ACHN (cell line): ENCODE measurements around the gene RAB20.
"Not testable (repeated sequence)": the region's sequence is repeated elsewhere in the genome, so short reads cannot be mapped to it uniquely, and the experiment has no call there.

Experiments used
- DNase-seq: peaks from one replicate; pipeline ENCODE4 v3.0.0-alpha.2; 2015
- in situ Hi-C: cut with HindIII; loops from 2 replicates; pipeline ENCODE4 v1.10.0; 2017; ENCODE audit warnings: low sequenced_read_pairs, low pct_ligation_motif_present, low pct_unique_long_range_greater_than_20kb

Gene RAB20

GRCh38 chr13:110503037-110503901 is 58.3 kb downstream of the RAB20 start:
- in situ Hi-C loops, result no loop called here
- DNase-seq, result no peak

GRCh38 chr13:110501188-110501587 is 60.3 kb downstream of the RAB20 start:
- in situ Hi-C loops, result no loop called here
- DNase-seq, result no peak

- DNase-seq, result no peak
- in situ Hi-C loops, result no loop called here
These were observed 61.2 kb downstream of the RAB20 start for GRCh38 chr13:110500341-110500740.

GRCh38 chr13:110499621-110500281 is 61.8 kb downstream of the RAB20 start:
- no peak for DNase-seq
- in situ Hi-C loops, result no loop called here

- in situ Hi-C loops, result no loop called here
- no peak for DNase-seq
These were observed 62.8 kb downstream of the RAB20 start for GRCh38 chr13:110498765-110499164.

GRCh38 chr13:110498327-110498726 is 63.2 kb downstream of the RAB20 start:
- in situ Hi-C loops, result no loop called here
- DNase-seq, result no peak

GRCh38 chr13:110497896-110498295 is 63.6 kb downstream of the RAB20 start:
- in situ Hi-C loops, DNase-seq: not testable (repeated sequence)

GRCh38 chr13:110497003-110497402 is 64.5 kb downstream of the RAB20 start:
- in situ Hi-C loops, result no loop called here
- no peak for DNase-seq

- no peak for DNase-seq
- in situ Hi-C loops, result no loop called here
These were observed 65.2 kb downstream of the RAB20 start for GRCh38 chr13:110496281-110496680.

GRCh38 chr13:110495881-110496280 is 65.6 kb downstream of the RAB20 start:
- in situ Hi-C loops, result no loop called here
- DNase-seq, result no peak

GRCh38 chr13:110495376-110495775 is 66.1 kb downstream of the RAB20 start:
- in situ Hi-C loops, result no loop called here
- DNase-seq, result no peak

- no peak for DNase-seq
- in situ Hi-C loops, result no loop called here
These were observed 67.9 kb downstream of the RAB20 start for GRCh38 chr13:110493613-110494012.

GRCh38 chr13:110492679-110493593 is 68.6 kb downstream of the RAB20 start:
- in situ Hi-C loops, result no loop called here
- no peak for DNase-seq

GRCh38 chr13:110491869-110492678 is 69.4 kb downstream of the RAB20 start:
- DNase-seq, result no peak
- in situ Hi-C loops, result no loop called here

GRCh38 chr13:110490009-110490770 is 71.3 kb downstream of the RAB20 start:
- in situ Hi-C loops, result no loop called here
- no peak for DNase-seq

GRCh38 chr13:110486880-110487279 is 74.6 kb downstream of the RAB20 start:
- in situ Hi-C loops, DNase-seq: not testable (repeated sequence)

GRCh38 chr13:110486061-110486715 is 75.3 kb downstream of the RAB20 start:
- peak; percentile 27 for DNase-seq
- in situ Hi-C loops, result no loop called here
